Activated CD4-positive, alpha-beta T cell treated with anti-CD3 and anti-CD28 coated beads for 4 hours (primary cell): ENCODE measurements around the gene PRTN3.

Experiments
- DNase-seq, 2 donors: peaks; one replicate each; pipeline ENCODE4 v3.0.0-alpha.2; 2020

The PRTN3 gene

DNA sequence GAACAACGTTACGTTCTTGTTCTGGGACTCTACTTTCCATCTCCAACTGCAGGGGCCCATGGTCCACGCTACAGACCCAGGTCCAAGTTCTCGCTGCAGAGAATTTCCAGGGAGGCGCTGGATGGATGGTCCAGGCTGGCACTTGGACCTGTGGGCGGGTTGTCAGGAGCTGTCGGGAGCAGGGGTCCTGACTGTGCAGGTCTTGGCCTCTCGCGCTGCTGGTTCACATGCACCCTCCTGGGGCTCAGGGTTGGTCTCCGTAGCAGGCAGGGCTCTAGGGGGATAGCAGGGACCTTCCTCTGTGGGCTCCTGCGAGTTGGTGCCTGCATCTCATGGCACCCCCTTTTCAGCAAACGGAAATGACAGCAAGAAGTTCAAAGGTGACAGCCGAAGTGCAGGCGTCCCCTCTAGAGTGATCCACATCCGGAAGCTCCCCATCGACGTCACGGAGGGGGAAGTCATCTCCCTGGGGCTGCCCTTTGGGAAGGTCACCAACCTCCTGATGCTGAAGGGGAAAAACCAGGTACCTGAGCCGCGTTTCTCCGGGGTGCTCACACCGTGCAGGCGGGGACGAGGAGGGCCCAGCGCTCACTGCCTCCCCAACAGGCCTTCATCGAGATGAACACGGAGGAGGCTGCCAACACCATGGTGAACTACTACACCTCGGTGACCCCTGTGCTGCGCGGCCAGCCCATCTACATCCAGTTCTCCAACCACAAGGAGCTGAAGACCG is 36.9 kb upstream of the PRTN3 start:
- no peak for DNase-seq

- DNase-seq: no peak
Measured at GRCh38 chr19:804419-805165, 36.2 kb upstream of the PRTN3 start.

GRCh38 chr19:805166-805551 is 35.6 kb upstream of the PRTN3 start:
- DNase-seq: no peak

DNA sequence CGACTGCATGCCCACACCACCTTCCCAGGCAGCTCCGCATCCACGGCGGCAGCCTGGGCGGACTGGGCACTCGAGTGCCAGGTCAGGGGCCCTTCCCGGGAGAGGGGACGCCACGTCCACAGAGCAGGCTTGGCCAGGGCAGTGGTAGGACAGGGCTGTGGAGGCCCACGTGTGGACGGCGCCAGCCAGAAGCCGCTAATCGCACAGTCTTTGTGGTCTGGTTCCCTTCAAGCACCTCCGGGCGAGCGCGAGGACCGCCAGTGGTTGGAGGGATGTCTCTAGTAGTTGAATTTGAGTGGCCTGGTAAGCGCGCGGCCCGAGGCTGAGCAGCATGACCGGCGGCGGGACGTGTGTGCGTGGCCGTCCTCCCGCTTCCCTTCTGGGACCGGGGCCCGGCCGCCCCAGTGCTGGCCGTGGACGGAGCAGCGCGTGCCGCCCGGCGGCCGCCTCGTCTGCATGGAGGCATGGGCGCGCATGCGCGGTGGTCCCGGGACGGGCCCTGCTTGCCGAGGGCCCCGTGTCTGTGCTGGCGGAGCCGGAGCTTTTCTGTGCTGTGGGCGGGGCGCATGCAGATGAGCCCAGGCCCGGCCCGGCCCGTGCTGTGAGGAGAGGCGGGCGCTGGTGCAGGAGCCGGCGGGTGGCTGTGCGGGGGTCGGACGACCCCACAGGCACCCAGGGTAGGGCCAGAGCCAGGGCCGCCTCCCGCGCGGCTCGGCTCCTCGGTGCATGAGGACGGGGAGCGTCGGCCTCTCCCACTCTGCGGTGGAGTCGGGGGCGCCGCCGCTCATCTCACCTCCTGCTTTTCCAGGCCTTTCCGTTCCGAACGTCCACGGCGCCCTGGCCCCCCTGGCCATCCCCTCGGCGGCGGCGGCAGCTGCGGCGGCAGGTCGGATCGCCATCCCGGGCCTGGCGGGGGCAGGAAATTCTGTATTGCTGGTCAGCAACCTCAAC is 34.9 kb upstream of the PRTN3 start:
- DNase-seq: no peak

DNA sequence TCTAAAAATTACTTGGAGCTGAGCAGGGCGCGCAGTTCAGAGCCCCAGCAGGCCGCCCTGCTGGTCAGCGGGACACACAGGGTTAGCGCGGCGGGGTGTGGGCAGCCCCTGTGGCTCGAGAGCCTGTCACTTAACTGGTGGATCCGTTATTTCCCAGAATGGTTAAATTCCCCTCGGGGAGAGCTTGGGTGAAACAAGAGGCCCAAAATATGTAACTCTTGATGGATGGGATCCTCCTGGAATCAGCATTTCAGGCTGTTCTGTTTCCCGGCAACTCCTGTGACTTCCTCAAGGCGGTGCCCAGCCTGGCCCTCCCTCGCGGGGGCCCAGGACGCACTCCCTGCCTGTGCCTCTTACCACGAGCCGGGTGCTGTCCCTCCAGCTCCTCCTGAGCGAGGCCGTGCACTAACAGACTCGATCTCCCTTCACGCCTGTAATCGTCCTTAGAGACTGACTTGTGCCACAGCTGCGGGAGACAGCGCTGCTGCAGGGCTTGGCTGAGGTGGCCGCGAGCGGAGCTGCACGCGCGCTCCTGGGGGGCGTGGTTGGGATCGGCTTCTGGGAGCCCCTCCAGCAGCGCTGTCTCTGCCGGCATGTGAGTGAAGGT is 33.9 kb upstream of the PRTN3 start:
- DNase-seq: no peak

DNA sequence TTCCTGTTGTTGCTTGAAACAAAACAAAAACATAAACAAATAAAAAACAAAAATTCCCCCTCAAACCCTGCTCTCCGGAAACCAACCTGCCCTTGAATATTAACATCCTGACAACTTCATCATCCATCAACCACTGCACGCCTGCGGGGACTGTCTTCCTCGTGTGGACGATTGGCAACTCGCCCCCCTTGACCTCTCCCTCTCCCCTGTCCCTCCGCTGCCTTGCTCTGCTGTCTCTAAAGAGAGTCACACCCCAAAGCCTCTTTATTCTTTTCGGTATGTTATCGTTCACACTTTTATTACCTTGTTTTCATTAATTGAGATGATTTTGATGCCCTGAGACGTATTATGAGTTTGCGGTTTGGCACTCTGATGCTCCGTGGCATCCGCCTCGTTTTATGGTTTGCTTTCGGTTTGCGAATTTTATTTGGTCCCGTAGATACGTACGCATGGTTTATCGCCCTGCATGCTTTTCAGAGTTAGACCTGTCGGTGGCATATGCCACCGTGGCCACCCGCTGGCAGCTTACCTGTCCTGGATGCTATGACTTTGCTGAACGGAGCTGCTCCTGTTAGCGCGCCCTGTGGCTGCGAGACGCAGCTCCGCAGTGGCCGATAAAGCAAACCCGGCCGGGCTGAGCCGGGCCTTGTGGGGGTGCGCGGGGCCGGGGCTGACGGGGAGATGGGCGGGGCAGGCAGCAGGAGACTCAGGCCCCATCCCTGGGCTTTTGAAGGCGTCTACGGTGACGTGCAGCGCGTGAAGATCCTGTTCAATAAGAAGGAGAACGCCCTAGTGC is 33.0 kb upstream of the PRTN3 start:
- no peak for DNase-seq

GRCh38 chr19:808423-808775 is 32.4 kb upstream of the PRTN3 start:
- DNase-seq: no peak

GRCh38 chr19:810077-810855 is 30.5 kb upstream of the PRTN3 start:
- DNase-seq: no peak

DNA sequence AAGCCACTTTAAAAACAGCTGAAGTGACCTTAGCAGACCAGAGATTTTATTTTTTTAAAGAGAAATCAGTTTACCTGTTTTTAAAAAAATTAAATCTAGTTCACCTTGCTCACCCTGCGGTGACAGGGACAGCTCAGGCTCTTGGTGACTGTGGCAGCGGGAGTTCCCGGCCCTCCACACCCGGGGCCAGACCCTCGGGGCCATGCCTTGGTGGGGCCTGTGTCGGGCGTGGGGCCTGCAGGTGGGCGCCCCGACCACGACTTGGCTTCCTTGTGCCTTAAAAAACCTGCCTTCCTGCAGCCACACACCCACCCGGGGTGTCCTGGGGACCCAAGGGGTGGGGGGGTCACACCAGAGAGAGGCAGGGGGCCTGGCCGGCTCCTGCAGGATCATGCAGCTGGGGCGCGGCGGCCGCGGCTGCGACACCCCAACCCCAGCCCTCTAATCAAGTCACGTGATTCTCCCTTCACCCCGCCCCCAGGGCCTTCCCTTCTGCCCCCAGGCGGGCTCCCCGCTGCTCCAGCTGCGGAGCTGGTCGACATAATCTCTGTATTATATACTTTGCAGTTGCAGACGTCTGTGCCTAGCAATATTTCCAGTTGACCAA is 29.8 kb upstream of the PRTN3 start:
- DNase-seq: no peak

- no peak for DNase-seq
Measured at GRCh38 chr19:811506-812048, 29.2 kb upstream of the PRTN3 start.

DNA sequence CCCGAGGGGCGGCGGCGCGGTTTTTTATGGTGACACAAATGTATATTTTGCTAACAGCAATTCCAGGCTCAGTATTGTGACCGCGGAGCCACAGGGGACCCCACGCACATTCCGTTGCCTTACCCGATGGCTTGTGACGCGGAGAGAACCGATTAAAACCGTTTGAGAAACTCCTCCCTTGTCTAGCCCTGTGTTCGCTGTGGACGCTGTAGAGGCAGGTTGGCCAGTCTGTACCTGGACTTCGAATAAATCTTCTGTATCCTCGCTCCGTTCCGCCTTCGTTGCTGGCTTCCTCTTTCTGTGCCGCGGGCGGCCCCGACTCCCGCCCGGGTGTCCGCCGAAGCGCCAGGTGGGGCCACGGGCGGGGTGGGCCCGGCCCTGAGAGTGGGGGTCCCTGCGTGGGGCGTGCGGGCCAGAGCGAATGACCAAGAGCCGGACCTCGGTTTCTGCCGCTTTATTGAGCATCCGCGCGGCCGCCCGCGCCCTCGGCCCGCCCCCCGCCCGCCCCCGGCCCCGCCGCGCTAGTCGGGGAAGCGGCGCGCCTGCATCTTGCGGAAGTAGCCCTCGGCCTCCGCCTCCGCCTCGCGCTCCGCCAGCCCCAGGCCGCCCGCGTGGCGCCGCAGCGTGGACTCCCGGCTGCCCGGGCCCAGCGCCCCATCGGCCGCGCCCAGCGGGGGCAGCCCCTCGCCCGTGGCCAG is 28.6 kb upstream of the PRTN3 start:
- no peak for DNase-seq

GRCh38 chr19:812747-813218 is 28.0 kb upstream of the PRTN3 start:
- no peak for DNase-seq

- DNase-seq: no peak
Measured at GRCh38 chr19:813219-814151, 27.3 kb upstream of the PRTN3 start.

GRCh38 chr19:814152-815078 is 26.4 kb upstream of the PRTN3 start:
- no peak for DNase-seq

DNA sequence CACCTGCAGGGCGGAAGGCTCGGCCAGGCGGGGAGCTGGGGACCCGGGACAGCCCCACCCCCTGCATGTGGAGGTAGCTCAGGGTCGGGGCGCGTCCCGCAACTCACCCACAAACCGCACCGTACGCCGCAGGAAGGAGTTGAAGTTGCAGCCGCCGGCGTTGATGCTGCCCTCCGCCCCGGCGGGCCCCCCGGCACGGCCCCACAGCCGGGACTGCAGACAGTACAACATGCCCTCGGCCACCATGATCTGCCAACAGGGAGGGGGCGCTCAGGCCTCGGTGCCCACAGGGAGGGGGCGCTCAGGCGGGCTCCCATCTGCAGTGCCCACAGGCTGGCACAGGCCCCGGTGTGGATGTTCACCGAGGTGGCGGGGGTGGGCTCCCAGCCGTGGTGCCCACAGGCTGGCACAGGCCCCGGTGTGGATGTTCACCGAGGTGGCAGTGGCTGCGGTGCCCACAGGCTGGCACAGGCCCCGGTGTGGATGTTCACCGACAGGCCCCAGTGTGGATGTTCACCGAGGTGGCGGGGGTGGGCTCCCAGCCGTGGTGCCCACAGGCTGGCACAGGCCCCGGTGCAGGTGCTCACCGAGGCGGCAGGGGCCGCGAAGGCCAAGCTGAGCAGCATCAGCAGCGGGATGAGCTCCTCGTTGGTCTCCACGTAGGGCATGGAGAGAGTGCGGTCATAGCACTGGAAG is 25.6 kb upstream of the PRTN3 start:
- DNase-seq: no peak

DNA sequence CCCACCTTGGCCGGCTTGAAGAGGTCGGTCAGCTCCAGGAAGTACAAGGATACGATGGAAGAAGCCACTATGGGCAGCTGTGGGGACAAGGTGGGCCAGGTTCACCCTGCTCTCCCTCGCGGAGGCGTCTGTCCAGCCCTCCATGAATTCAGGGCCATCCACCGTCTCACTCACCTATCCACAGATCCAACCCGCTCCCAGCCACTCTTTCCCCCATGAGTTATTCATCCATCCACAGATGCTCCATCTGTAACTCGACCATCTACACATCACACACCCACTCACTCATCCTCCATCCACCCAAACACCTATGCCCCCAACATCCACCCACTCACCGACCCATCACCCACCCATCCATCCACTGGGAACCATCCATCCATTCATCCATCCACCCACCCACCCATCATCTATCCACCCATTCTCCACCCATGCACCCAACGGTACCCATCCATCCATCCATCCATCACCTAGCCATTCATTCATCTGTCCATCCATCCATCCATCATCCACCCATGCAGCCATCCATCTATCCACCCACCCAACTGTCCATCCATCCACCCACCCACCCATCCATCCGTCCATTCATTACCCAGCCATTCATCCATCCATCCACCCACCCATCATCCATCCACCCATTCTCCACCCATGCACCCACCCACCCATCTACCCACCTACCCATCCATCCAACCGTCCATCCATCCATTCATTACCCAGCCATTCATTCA is 24.9 kb upstream of the PRTN3 start:
- DNase-seq: no peak
